Ovary (tissue), 9 donors: Measurements from ENCODE around the gene CDH3. TPM values are rescaled to one million over a fixed set of nuclear protein-coding genes. Genes with fewer than 3 reads are reported as not detected.

ENCODE experiments used
- DNase-seq, 5 donors: peaks; one replicate each; pipeline ENCODE4 v3.0.0-alpha.2; 2019 to 2020
- H3K27ac ChIP-seq, 2 donors: fragments of 200-600 bp; one replicate each; pipeline versions ENCODE4 v1.5.1 to v1.8.0; 2019 to 2022
- H3K27me3 ChIP-seq: fragments of 200-600 bp; one replicate; pipeline ENCODE4 v1.8.0; 2022
- H3K36me3 ChIP-seq: fragments of 200-600 bp; sonication (generic); one replicate; pipeline ENCODE4 v1.5.1; 2019
- H3K4me1 ChIP-seq: one replicate; pipeline ENCODE4 v1.8.1; 2013; ENCODE audit warnings: mild to moderate bottlenecking, moderate library complexity; ENCODE audit not compliant: insufficient read depth
- H3K4me3 ChIP-seq: fragments of 200-600 bp; sonication (generic); one replicate; pipeline ENCODE4 v1.5.1; 2017
- H3K9me3 ChIP-seq, 2 donors: fragments of 200-600 bp in 1 of 2; sonication (generic) in 1 of 2; one replicate each; pipeline versions ENCODE4 v1.5.1 to v1.8.1; 2013 to 2019; ENCODE audit warnings: mild to moderate bottlenecking in 1 of 2, moderate library complexity in 1 of 2
- EP300 ChIP-seq: sonication (generic); formaldehyde crosslinking; IDR thresholded peaks from one replicate; pipeline ENCODE4 v1.6.1; 2017; ENCODE audit warnings: antibody characterized with exemption
- POLR2A ChIP-seq: fragments of 450-650 bp; IDR thresholded peaks from one replicate; pipeline ENCODE4 v1.6.1; 2017; ENCODE audit warnings: antibody characterized with exemption, mild to moderate bottlenecking, moderate library complexity
- WGBS, 3 donors: extraction: QIAGEN DNeasy Blood & Tissue Kit in 1 of 3; methylation state at CpG; one replicate each; pipeline versions ENCODE4 v1.1.5 to v1.1.7; 2013 to 2017; 5-methylcytosine and 5-hydroxymethylcytosine counted together
- intact Hi-C, 4 donors: fragments of 100-400 bp; cut with DNase I; formaldehyde crosslinking; loops; one replicate each; pipeline versions ENCODE4 v1.11.0 to v1.15.1; 2022 to 2023
- polyA plus RNA-seq, 2 donors: library from polyadenylated mRNA; stranded (reverse); fragments of 200-250 nt in 1 of 2; fragments of 350-450 nt in 1 of 2; fragmentation: Illumina TruSeq in 1 of 2; extraction: RNeasy Lipid Tissue Mini Kit (QIAGEN cat#74804) in 1 of 2; gene quantifications; one replicate each; pipeline ENCODE4 v1.2.3, GENCODE V29; 2013 to 2014
- total RNA-seq, 7 donors: library from RNA; depleted of rRNA in 2 of 7; stranded (reverse); fragments of >200 nt in 2 of 7; fragmentation: NEBNext Ultra II Directional in 3 of 7; extraction: Animal tissue kit (Norgen Biotek cat#: 25700) in 3 of 7; gene quantifications; one replicate each; pipeline versions ENCODE4 v1.1.0 to v1.2.4, GENCODE V29; 2016 to 2023
- TF ChIP-seq, protein P1 (sequence below), 3 donors: fragments of 450-650 bp in 2 of 3; fragments of 200-600 bp in 1 of 3; IDR thresholded peaks; one replicate each; pipeline versions ENCODE4 v1.5.1 to v1.8.0; 2016 to 2022; ENCODE audit warnings: antibody characterized with exemption in 3 of 3, mild to moderate bottlenecking in 1 of 3
- donor health status: DM: no; HTN: no; CAD: no; lungs with moderate emphysema.
- donor health status: DM: no; HTN: no; CAD: no.
- donor health status: Bipolar disorder and iron deficiency.
- donor health status: DM: yes; HTN: yes; CAD: no.
- donor health status: DM: no; HTN: no; CAD: no.
- donor health status: DM: yes; HTN: yes; CAD: no.

The CDH3 gene
- total and polyA plus RNA-seq, 9 donors: 32.4 to 99.0 (median 58.9) TPM

DNA sequence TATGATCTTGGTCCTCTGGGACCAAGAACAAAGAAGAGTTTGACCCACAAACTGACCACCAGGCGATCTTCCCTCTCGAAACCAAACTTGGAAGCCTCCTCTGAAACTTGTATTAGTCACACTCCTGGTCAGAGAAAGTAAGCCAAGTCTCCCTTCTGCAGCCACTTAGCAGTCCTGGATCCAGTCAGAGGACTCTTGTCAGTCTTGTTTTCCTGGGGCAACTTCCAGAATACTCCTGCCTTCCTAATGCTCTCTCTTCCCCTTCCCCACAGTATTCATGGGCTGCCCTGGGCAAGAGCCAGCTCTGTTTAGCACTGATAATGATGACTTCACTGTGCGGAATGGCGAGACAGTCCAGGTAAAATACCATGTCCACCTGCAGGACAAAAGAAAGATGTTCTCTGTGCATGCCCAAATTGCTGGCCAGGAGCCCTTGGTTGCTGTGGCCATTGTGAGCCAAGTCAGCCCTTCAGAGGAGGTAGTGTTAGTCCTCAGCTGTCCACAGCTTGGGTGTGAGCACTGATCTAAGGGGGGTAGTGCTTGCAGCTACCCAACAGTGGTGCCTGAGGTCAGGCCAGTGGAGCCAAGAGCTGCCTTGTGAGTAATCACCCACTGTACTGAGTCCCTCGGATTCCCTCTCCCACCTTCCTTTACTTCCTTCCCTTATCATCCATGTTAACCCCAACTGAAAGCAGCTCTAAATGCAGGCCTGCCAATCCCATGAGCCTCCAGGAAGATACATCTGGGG lies 31.2 kb downstream of the CDH3 start:
- DNase-seq: no peak
- Histone ChIP-seq H3K27ac (no peak overlapping the region), H3K27me3 (no peaks in the 10 kb centered on the region), H3K4me3 (no peak overlapping the region), H3K36me3 (no peaks in the 10 kb centered on the region), H3K9me3 (no peaks in the 10 kb centered on the region), H3K4me1 (no peaks in the 10 kb centered on the region)
- intact Hi-C loops: no loop called here
- 68 to 77% (median 69%) methylated on average over 5 of the region's 5 CpGs for WGBS, 3 donors
- TF ChIP-seq EP300: no peak

DNA sequence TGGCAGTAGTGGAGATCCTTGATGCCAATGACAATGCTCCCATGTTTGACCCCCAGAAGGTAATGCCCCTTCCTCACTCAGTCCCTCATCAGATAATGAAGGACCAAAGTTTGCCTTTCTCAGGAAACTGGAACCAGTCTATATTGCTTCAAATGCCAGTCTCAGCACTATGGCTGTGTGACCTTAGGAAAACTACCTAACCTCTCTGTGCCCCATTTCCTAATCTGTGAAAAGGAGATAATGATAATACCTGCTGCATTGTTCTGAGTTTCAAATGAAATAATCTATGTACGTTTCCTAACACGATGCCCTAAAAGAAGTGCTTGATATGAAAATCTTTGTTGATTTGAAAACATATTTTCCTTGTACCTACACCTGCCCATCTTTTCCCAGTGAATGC lies 35.9 kb downstream of the CDH3 start:
- WGBS, 3 donors: 71 to 95% (median 90%) methylated on average over 2 of the region's 2 CpGs
- no peak overlapping the region for H3K4me3 ChIP-seq
- intact Hi-C loops: no loop called here

GRCh38 chr16:68685685-68686478 lies 40.8 kb downstream of the CDH3 start:
- H3K4me3 ChIP-seq: no peak overlapping the region
- H3K27ac ChIP-seq: no peak overlapping the region
- no peak for DNase-seq
- no peaks in the 10 kb centered on the region for H3K27me3 ChIP-seq
- H3K36me3 ChIP-seq: no peaks in the 10 kb centered on the region
- WGBS, 3 donors: 93% methylated on average over 22 of the region's 22 CpGs
- intact Hi-C loops: no loop called here
- H3K4me1 ChIP-seq: no peaks in the 10 kb centered on the region
- H3K9me3 ChIP-seq: no peaks in the 10 kb centered on the region
- TF ChIP-seq, protein P1, sequence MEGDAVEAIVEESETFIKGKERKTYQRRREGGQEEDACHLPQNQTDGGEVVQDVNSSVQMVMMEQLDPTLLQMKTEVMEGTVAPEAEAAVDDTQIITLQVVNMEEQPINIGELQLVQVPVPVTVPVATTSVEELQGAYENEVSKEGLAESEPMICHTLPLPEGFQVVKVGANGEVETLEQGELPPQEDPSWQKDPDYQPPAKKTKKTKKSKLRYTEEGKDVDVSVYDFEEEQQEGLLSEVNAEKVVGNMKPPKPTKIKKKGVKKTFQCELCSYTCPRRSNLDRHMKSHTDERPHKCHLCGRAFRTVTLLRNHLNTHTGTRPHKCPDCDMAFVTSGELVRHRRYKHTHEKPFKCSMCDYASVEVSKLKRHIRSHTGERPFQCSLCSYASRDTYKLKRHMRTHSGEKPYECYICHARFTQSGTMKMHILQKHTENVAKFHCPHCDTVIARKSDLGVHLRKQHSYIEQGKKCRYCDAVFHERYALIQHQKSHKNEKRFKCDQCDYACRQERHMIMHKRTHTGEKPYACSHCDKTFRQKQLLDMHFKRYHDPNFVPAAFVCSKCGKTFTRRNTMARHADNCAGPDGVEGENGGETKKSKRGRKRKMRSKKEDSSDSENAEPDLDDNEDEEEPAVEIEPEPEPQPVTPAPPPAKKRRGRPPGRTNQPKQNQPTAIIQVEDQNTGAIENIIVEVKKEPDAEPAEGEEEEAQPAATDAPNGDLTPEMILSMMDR (IDR thresholded peaks at IDR 0.05): no peak
- TF ChIP-seq EP300: no peak
- TF ChIP-seq POLR2A: no peak

More for the DNA sequence above, 35.9 kb downstream of the CDH3 start:
- no peaks in the 10 kb centered on the region for H3K27me3 ChIP-seq
- no peak for DNase-seq
- no peaks in the 10 kb centered on the region for H3K36me3 ChIP-seq
- TF ChIP-seq EP300: no peak
- no peak for TF ChIP-seq POLR2A
- TF ChIP-seq, protein P1 (IDR thresholded peaks at IDR 0.05): no peak
- H3K4me1 ChIP-seq: no peaks in the 10 kb centered on the region
- no peaks in the 10 kb centered on the region for H3K9me3 ChIP-seq
- no peak overlapping the region for H3K27ac ChIP-seq

- no peaks in the 10 kb centered on the region for H3K36me3 ChIP-seq
- H3K27ac ChIP-seq: no peak overlapping the region
- no peaks in the 10 kb centered on the region for H3K4me1 ChIP-seq
- TF ChIP-seq, protein P1 (IDR thresholded peaks at IDR 0.05): no peak
- TF ChIP-seq POLR2A: no peak
- no peak for TF ChIP-seq EP300
- intact Hi-C loops: no loop called here
- no peaks in the 10 kb centered on the region for H3K27me3 ChIP-seq
- no peak for DNase-seq
- no peak overlapping the region for H3K4me3 ChIP-seq
- H3K9me3 ChIP-seq: no peaks in the 10 kb centered on the region
- 93 to 95% (median 94%) methylated on average over 5 of the region's 5 CpGs for WGBS, 3 donors
Measured at GRCh38 chr16:68686905-68687304, 41.8 kb downstream of the CDH3 start.
